Measurements from ENCODE around the gene CDKL5.

The CDKL5 gene

DNA sequence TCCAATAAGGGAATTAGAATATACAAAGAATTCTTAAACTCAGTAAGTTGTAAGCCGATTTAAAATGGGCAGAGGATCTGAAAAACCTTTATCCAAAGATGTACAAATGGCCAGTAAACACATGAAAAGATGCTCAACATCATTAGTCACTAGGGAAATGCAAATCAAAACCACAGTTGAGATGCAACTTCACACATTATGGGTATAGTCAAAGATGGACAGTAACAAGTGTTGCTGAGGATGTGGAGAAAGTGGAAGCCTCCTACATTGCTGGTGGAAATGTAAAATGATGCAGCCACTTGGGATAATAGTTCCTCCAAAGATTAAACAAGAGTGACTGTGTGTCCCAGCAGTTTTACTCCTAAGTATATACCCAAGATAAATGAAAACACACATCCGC, 213.9 kb downstream of the CDKL5 start:
- Histone ChIP-seq H3K9me3 (ENCODE audit: control insufficient read depth in 2 of 2, low read length in 2 of 2) (no peaks in the 10 kb centered on the region), H3K27ac (ENCODE audit: low read length) (no peak overlapping the region), H3K36me3 (ENCODE audit: control insufficient read depth in 2 of 2, insufficient read depth in 2 of 2, low read length in 2 of 2) (no peaks in the 10 kb centered on the region), H3K9ac (ENCODE audit: low read length in 2 of 2) (no peak overlapping the region), H3K27me3 (ENCODE audit: control insufficient read depth in 1 of 2, insufficient read depth in 2 of 2, low read length in 2 of 2) (peaks cover 0 to 2% of the 10 kb centered on the region in 2 donors), H3K4me3 (ENCODE audit: low read length in 2 of 2) (no peak overlapping the region), H3K4me1 (ENCODE audit: control insufficient read depth, insufficient read depth, low read length) (no peaks in the 10 kb centered on the region)

DNA sequence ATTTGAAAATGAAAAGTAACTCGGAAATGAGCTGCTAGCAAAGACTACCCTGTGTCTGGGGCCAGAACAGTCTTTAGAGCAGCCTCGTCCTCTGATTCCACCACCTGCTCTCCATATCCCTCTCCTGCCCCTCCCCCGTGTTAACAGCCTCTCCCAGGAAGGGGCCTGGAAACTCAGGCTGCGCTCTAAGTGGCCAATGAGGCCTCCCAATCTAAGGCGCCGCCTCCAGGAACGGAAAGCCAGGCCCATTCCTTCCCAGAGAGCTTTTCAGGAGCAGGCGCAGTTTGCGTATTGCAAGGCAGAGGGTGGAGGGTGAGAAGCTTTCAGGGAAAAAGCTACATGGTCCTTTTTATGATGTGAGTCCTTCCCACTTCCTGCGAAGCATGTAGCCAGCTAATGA, 215.3 kb downstream of the CDKL5 start:
- H3K36me3 ChIP-seq (ENCODE audit: control insufficient read depth in 2 of 2, insufficient read depth in 2 of 2, low read length in 2 of 2) = no peaks in the 10 kb centered on the region
- H3K27me3 ChIP-seq (ENCODE audit: control insufficient read depth in 1 of 2, insufficient read depth in 2 of 2, low read length in 2 of 2) = peaks cover 0 to 2% of the 10 kb centered on the region in 2 donors
- no peaks in the 10 kb centered on the region for H3K4me1 ChIP-seq (ENCODE audit: control insufficient read depth, insufficient read depth, low read length)
- no peak overlapping the region for H3K4me3 ChIP-seq (ENCODE audit: low read length in 2 of 2)
- no peaks in the 10 kb centered on the region for H3K9me3 ChIP-seq (ENCODE audit: control insufficient read depth in 2 of 2, low read length in 2 of 2)
- H3K27ac ChIP-seq (ENCODE audit: low read length) = no peak overlapping the region
- H3K9ac ChIP-seq (ENCODE audit: low read length in 2 of 2) = no peak overlapping the region

DNA sequence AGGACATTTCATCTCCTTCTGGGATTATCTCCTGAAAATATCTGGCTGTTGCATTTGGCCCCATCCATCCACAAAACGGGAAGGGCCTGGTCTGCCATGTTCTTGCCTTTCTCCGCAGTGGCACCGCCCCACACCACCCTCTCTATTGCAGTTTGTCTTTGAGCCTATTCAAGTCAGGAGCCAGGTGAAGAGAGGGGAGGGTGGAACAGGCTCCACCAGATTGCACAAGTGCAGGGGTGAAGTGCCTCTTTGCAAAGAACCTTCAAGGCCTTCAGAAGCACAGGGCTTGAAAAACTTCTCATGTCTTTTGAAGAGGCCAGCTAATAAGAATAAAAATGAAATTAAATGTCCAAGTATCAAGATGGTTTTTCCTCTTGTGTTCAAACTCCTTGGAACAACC, 217.8 kb downstream of the CDKL5 start:
- Histone ChIP-seq H3K9me3 (ENCODE audit: control insufficient read depth in 2 of 2, low read length in 2 of 2) (no peaks in the 10 kb centered on the region), H3K36me3 (ENCODE audit: control insufficient read depth in 2 of 2, insufficient read depth in 2 of 2, low read length in 2 of 2) (no peaks in the 10 kb centered on the region), H3K9ac (ENCODE audit: low read length in 2 of 2) (no peak overlapping the region), H3K27ac (ENCODE audit: low read length) (no peak overlapping the region), H3K27me3 (ENCODE audit: control insufficient read depth in 1 of 2, insufficient read depth in 2 of 2, low read length in 2 of 2) (peaks cover 0 to 2% of the 10 kb centered on the region in 2 donors), H3K4me1 (ENCODE audit: control insufficient read depth, insufficient read depth, low read length) (no peaks in the 10 kb centered on the region), H3K4me3 (ENCODE audit: low read length in 2 of 2) (no peak overlapping the region)

- no peaks in the 10 kb centered on the region for H3K36me3 ChIP-seq (ENCODE audit: control insufficient read depth in 2 of 2, insufficient read depth in 2 of 2, low read length in 2 of 2)
- no peaks in the 10 kb centered on the region for H3K4me1 ChIP-seq (ENCODE audit: control insufficient read depth, insufficient read depth, low read length)
- no peak overlapping the region for H3K4me3 ChIP-seq (ENCODE audit: low read length in 2 of 2)
- peaks cover 0 to 2% of the 10 kb centered on the region in 2 donors for H3K27me3 ChIP-seq (ENCODE audit: control insufficient read depth in 1 of 2, insufficient read depth in 2 of 2, low read length in 2 of 2)
- no peak overlapping the region for H3K9ac ChIP-seq (ENCODE audit: low read length in 2 of 2)
- H3K9me3 ChIP-seq (ENCODE audit: control insufficient read depth in 2 of 2, low read length in 2 of 2) = no peaks in the 10 kb centered on the region
- H3K27ac ChIP-seq (ENCODE audit: low read length) = no peak overlapping the region
These were observed 218.4 kb downstream of the CDKL5 start for GRCh38 chrX:18643853-18644252.

GRCh38 chrX:18647621-18648020, 222.2 kb downstream of the CDKL5 start:
- no peaks in the 10 kb centered on the region for H3K9me3 ChIP-seq (ENCODE audit: control insufficient read depth in 2 of 2, low read length in 2 of 2)
- H3K4me1 ChIP-seq (ENCODE audit: control insufficient read depth, insufficient read depth, low read length) = no peaks in the 10 kb centered on the region
- H3K4me3 ChIP-seq (ENCODE audit: low read length in 2 of 2) = no peak overlapping the region
- H3K27me3 ChIP-seq (ENCODE audit: control insufficient read depth in 1 of 2, insufficient read depth in 2 of 2, low read length in 2 of 2) = no peaks in the 10 kb centered on the region
- no peaks in the 10 kb centered on the region for H3K36me3 ChIP-seq (ENCODE audit: control insufficient read depth in 2 of 2, insufficient read depth in 2 of 2, low read length in 2 of 2)
- H3K27ac ChIP-seq (ENCODE audit: low read length) = no peak overlapping the region
- H3K9ac ChIP-seq (ENCODE audit: low read length in 2 of 2) = no peak overlapping the region

- no peak overlapping the region for H3K9ac ChIP-seq (ENCODE audit: low read length in 2 of 2)
- no peaks in the 10 kb centered on the region for H3K4me1 ChIP-seq (ENCODE audit: control insufficient read depth, insufficient read depth, low read length)
- H3K4me3 ChIP-seq (ENCODE audit: low read length in 2 of 2) = no peak overlapping the region
- no peaks in the 10 kb centered on the region for H3K9me3 ChIP-seq (ENCODE audit: control insufficient read depth in 2 of 2, low read length in 2 of 2)
- no peaks in the 10 kb centered on the region for H3K27me3 ChIP-seq (ENCODE audit: control insufficient read depth in 1 of 2, insufficient read depth in 2 of 2, low read length in 2 of 2)
- H3K36me3 ChIP-seq (ENCODE audit: control insufficient read depth in 2 of 2, insufficient read depth in 2 of 2, low read length in 2 of 2) = no peaks in the 10 kb centered on the region
- no peak overlapping the region for H3K27ac ChIP-seq (ENCODE audit: low read length)
These were observed 224.1 kb downstream of the CDKL5 start for GRCh38 chrX:18649498-18649951.

GRCh38 chrX:18650662-18651061, 225.3 kb downstream of the CDKL5 start:
- Histone ChIP-seq H3K9ac (ENCODE audit: low read length in 2 of 2) (no peak overlapping the region), H3K27me3 (ENCODE audit: control insufficient read depth in 1 of 2, insufficient read depth in 2 of 2, low read length in 2 of 2) (no peaks in the 10 kb centered on the region), H3K27ac (ENCODE audit: low read length) (no peak overlapping the region), H3K9me3 (ENCODE audit: control insufficient read depth in 2 of 2, low read length in 2 of 2) (no peaks in the 10 kb centered on the region), H3K4me1 (ENCODE audit: control insufficient read depth, insufficient read depth, low read length) (no peaks in the 10 kb centered on the region), H3K36me3 (ENCODE audit: control insufficient read depth in 2 of 2, insufficient read depth in 2 of 2, low read length in 2 of 2) (no peaks in the 10 kb centered on the region), H3K4me3 (ENCODE audit: low read length in 2 of 2) (no peak overlapping the region)

DNA sequence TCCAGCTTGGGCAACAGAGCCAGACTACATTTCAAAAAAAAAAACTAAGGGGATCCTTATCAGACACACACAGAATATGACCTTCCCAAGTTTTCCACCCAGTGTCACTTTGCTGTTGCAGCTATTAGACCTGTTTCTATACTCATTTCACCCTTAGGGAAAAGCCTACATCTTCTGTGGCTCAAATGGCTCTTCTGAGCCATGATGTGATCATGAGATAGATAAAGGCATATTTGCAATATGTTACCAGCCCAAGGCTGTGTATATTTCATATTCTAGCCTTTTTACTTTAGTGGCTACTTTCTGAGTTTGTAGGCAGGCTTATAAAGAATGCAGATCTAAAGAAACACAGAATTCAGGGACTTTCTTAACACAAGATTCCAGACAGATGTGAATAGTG, 227.2 kb downstream of the CDKL5 start:
- H3K9me3 ChIP-seq (ENCODE audit: control insufficient read depth in 2 of 2, low read length in 2 of 2) = no peaks in the 10 kb centered on the region
- H3K27ac ChIP-seq (ENCODE audit: low read length) = no peak overlapping the region
- no peaks in the 10 kb centered on the region for H3K27me3 ChIP-seq (ENCODE audit: control insufficient read depth in 1 of 2, insufficient read depth in 2 of 2, low read length in 2 of 2)
- no peaks in the 10 kb centered on the region for H3K4me1 ChIP-seq (ENCODE audit: control insufficient read depth, insufficient read depth, low read length)
- H3K9ac ChIP-seq (ENCODE audit: low read length in 2 of 2) = no peak overlapping the region
- H3K36me3 ChIP-seq (ENCODE audit: control insufficient read depth in 2 of 2, insufficient read depth in 2 of 2, low read length in 2 of 2) = no peaks in the 10 kb centered on the region
- no peak overlapping the region for H3K4me3 ChIP-seq (ENCODE audit: low read length in 2 of 2)

DNA sequence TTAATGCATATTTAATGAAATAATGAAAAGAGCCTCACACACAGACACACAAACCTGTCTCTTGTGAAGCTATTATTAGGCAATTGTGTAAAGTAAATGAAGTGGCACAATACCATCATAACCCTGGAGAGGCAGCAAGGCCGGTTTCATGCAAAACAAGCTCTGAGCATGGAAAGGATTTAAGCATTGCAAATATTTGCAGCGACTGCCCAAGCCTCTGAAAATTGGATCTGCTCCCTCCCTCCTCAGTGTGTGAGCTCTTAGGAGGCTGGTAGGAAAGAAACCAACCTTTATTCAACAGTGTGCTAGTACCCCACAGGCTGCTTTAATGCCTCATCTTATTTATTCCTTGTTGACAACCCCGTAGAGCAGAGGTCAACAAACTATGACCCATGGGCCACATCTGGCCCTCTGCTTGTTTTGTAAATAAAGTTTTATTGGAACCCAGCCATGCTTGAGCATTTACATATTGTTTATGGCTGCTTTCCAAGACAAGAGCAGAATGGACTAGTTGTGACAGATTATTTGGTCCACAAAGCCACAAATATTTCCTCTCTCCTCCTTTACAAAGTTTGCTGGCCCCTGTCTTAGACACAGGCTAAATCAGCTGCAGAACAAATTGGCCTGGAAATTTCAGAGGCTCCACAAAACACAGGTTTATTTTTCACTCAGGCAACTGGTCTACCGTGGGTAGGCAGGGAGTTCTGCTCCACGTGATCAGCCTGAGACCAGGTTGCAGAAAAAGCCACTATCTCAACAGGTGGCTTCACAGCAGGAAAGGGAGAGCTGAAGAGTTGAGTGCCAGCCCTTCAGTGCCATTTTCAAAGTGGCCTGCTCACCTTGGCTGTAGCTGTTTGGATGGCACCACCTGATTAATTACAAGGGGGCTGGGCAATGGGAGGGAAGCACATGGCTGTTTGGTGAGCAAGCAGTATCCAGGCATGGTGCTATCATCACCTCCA, 229.7 kb downstream of the CDKL5 start:
- Histone ChIP-seq H3K4me1 (ENCODE audit: control insufficient read depth, insufficient read depth, low read length) (no peaks in the 10 kb centered on the region), H3K27me3 (ENCODE audit: control insufficient read depth in 1 of 2, insufficient read depth in 2 of 2, low read length in 2 of 2) (no peaks in the 10 kb centered on the region), H3K9ac (ENCODE audit: low read length in 2 of 2) (no peak overlapping the region), H3K9me3 (ENCODE audit: control insufficient read depth in 2 of 2, low read length in 2 of 2) (no peaks in the 10 kb centered on the region), H3K36me3 (ENCODE audit: control insufficient read depth in 2 of 2, insufficient read depth in 2 of 2, low read length in 2 of 2) (no peaks in the 10 kb centered on the region), H3K27ac (ENCODE audit: low read length) (no peak overlapping the region), H3K4me3 (ENCODE audit: low read length in 2 of 2) (no peak overlapping the region)

GRCh38 chrX:18661273-18661672, 235.9 kb downstream of the CDKL5 start:
- Histone ChIP-seq H3K9me3 (ENCODE audit: control insufficient read depth in 2 of 2, low read length in 2 of 2) (no peaks in the 10 kb centered on the region), H3K4me3 (ENCODE audit: low read length in 2 of 2) (no peak overlapping the region), H3K27me3 (ENCODE audit: control insufficient read depth in 1 of 2, insufficient read depth in 2 of 2, low read length in 2 of 2) (no peaks in the 10 kb centered on the region), H3K4me1 (ENCODE audit: control insufficient read depth, insufficient read depth, low read length) (no peaks in the 10 kb centered on the region), H3K9ac (ENCODE audit: low read length in 2 of 2) (no peak overlapping the region), H3K36me3 (ENCODE audit: control insufficient read depth in 2 of 2, insufficient read depth in 2 of 2, low read length in 2 of 2) (no peaks in the 10 kb centered on the region), H3K27ac (ENCODE audit: low read length) (no peak overlapping the region)

GRCh38 chrX:18664947-18665346, 239.5 kb downstream of the CDKL5 start:
- Histone ChIP-seq H3K9me3 (ENCODE audit: control insufficient read depth in 2 of 2, low read length in 2 of 2) (no peaks in the 10 kb centered on the region), H3K27me3 (ENCODE audit: control insufficient read depth in 1 of 2, insufficient read depth in 2 of 2, low read length in 2 of 2) (no peaks in the 10 kb centered on the region), H3K4me1 (ENCODE audit: control insufficient read depth, insufficient read depth, low read length) (no peaks in the 10 kb centered on the region), H3K36me3 (ENCODE audit: control insufficient read depth in 2 of 2, insufficient read depth in 2 of 2, low read length in 2 of 2) (no peaks in the 10 kb centered on the region), H3K4me3 (ENCODE audit: low read length in 2 of 2) (no peak overlapping the region), H3K27ac (ENCODE audit: low read length) (no peak overlapping the region), H3K9ac (ENCODE audit: low read length in 2 of 2) (no peak overlapping the region)
